GM19438 (cell line): ENCODE results near the gene ACSM6.

ENCODE experiments used
- ATAC-seq: cut with Tn5 transposase; IDR thresholded peaks from one replicate; pipeline ENCODE4 v1.9.1; 2021; ENCODE audit warnings: low read depth; ENCODE audit not compliant: unreplicated experiment

Gene ACSM6

GRCh38 chr10:95266674-95267095 lies 72.6 kb downstream of the ACSM6 start:
- no peak for ATAC-seq

DNA sequence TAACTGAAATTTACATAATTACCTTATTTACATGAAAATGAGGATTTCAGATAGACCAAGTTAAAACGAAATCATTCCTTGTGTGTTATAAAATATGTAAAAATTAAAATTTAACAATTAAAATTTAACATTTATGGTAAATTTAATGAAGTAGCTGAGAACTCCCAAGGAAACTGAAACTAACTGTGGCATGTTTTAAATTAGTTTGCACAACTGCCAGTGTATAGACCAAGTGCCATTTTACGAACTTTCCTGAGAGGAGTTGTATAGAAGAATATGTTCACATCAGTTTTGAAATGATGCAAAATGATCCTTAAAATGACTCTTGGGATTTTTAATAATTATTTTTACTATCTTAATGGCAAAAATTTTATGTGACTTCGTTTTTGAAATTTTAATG lies 73.2 kb downstream of the ACSM6 start:
- no peak for ATAC-seq

DNA sequence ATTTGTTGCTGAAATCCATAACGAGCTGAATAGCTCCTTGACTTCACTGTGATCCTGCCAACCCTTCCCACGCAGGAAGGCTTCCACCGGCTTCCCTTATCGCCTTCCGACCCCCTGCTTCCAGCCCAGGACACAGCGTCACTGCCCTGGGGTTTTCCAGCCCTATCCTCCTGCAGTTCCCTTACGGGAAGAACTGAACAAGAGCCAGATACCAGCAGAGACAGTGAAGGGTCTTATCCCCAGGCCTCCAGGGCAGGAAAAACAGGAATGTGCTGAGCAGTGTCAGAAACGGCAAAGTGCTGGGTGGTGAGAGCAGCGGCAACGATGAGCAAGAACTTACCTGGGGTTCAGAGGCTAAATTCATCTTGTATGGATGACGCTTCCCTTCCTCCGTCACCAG lies 74.4 kb downstream of the ACSM6 start:
- ATAC-seq = no peak

GRCh38 chr10:95273393-95274312 lies 79.6 kb downstream of the ACSM6 start:
- no peak for ATAC-seq

GRCh38 chr10:95275726-95276366 lies 81.8 kb downstream of the ACSM6 start:
- no peak for ATAC-seq

DNA sequence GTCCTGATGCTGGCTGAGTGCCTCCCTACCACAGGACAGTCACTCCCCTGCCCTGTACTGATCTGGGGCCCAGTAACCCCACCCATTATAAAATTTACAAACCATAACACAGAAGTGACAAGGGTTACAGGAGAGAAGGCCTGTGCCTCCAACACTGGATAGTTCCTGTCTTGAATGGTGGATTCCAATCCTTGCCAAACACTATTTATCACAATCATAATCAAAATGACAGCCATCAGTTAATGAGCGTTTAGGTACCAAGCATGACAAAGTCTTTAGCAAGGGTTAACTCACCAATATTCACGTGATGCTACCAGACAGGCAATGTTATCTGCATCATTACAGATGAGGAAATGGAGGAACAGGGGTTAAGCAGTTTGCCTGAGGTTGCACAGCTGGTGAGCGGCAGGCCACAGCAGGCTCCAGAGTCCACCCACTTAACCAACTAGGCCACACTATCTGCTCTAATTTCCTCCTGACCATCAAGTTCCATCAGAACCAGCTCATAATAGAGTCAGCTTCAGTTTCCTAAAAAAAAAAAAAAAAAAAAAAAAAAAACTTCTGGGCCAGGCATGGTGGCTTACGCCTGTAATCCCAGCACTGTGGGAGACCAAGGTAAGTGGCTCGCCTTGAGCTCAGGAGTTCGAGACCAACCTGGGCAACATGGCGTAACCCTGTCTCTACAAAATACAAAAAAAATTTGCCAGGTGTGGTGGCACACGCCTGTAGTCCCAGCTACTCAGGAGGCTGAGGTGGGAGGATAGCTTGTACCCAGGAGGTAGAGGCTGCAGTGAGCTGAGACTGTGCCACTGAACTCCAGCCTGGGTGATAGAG lies 82.5 kb downstream of the ACSM6 start:
- no peak for ATAC-seq

- ATAC-seq = no peak
Measured at GRCh38 chr10:95277201-95277570, 83.1 kb downstream of the ACSM6 start.

GRCh38 chr10:95277614-95278013 lies 83.6 kb downstream of the ACSM6 start:
- ATAC-seq = no peak
